Measurements from ENCODE around the gene IL1RAPL2. TPM values are rescaled to one million over a fixed set of nuclear protein-coding genes. Genes with fewer than 3 reads are reported as not detected.

IL1RAPL2 gene
- total and polyA plus RNA-seq, 4 donors: 2.0 TPM; not detected in 3

- H3K4me3 ChIP-seq: no peak overlapping the region
- TF ChIP-seq CTCF (IDR thresholded peaks at IDR 0.05; ENCODE audit: control extremely low read depth, extremely low read depth): no peak
- no peaks in the 10 kb centered on the region for H3K36me3 ChIP-seq (ENCODE audit: control insufficient read depth in 4 of 4, insufficient read depth in 4 of 4, low read length in 4 of 4)
- no peak overlapping the region for H3K27ac ChIP-seq (ENCODE audit: low read depth in 1 of 2, low read length in 1 of 2)
- peaks cover 0 to 27% (median 14%) of the 10 kb centered on the region in 3 donors for H3K27me3 ChIP-seq (ENCODE audit: control insufficient read depth in 3 of 3, insufficient read depth in 3 of 3, low read length in 2 of 3)
- ATAC-seq (ENCODE audit: insufficient read depth, low FRiP score): no peak
- no peak overlapping the region for H3K9ac ChIP-seq (ENCODE audit: insufficient read depth in 1 of 2, low read length in 2 of 2)
- no peaks in the 10 kb centered on the region for H3K9me3 ChIP-seq (ENCODE audit: control insufficient read depth in 4 of 4, insufficient read depth in 3 of 4, low read length in 3 of 4)
- DNase-seq: no peak
- H3K4me1 ChIP-seq (ENCODE audit: control insufficient read depth in 5 of 5, insufficient read depth in 5 of 5, low read length in 5 of 5): no peaks in the 10 kb centered on the region
Observed at GRCh38 chrX:105635794-105636193, 1069.8 kb downstream of the IL1RAPL2 start.

DNA sequence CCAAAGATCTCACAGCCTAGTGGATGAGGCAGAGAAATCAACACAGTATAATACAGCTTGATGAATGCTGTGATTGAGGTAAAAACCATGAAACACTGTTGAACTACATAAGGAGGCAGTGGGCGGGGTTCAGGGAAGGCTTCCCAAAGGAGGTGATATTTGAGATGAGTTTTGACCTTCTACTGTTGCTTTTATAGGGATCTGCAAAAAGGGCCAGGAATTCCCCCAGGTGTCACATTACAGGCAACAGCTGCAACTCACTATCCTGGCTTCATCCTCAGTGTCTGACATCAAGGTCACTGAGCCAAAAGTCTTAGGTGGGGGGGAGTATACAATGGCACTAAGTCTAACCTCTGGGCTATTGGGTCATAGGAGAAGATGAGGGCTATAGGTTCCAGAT is 1070.7 kb downstream of the IL1RAPL2 start:
- no peak for DNase-seq
- Histone ChIP-seq H3K27me3 (ENCODE audit: control insufficient read depth in 3 of 3, insufficient read depth in 3 of 3, low read length in 2 of 3) (peaks cover 0 to 28% (median 15%) of the 10 kb centered on the region in 3 donors), H3K9ac (ENCODE audit: insufficient read depth in 1 of 2, low read length in 2 of 2) (no peak overlapping the region)

DNA sequence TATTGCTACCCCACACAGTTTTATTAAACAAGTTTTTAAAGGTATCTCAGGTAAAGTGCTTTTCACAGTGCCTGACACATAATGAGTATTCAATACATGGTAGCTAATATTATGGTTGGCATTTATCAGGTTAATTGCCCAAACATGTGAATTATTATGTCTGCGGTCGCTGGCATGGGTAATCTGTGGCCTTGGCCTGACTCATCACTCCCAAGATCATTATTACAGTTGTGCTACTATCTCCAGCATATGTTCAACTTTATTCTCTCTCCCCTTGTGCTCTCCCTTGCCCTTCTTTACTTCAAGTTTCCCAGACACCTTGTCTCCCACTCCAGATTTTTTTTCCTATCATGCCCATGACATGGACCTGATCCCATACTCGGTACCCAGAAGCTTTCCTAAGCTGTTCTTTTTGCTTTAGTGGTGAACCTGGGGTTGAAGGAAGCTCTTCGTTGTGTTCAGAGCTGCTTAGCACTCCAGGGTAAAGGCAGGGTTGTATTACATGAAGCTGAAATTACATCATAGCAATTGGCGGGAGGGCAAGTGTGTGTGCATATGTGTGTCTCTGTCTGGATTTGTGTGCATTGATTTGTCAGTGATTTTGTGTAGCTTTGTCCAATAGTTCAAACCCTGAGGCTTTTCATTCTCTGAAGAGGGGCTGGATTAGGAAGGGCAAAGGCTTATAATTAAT is 1079.8 kb downstream of the IL1RAPL2 start:
- no peaks in the 10 kb centered on the region for H3K36me3 ChIP-seq (ENCODE audit: control insufficient read depth in 4 of 4, insufficient read depth in 4 of 4, low read length in 4 of 4)
- no peak for DNase-seq
- H3K27ac ChIP-seq (ENCODE audit: low read depth in 1 of 2, low read length in 1 of 2): no peak overlapping the region
- H3K9me3 ChIP-seq (ENCODE audit: control insufficient read depth in 4 of 4, insufficient read depth in 3 of 4, low read length in 3 of 4): peaks cover 0 to 2% (median 0%) of the 10 kb centered on the region in 4 donors
- H3K27me3 ChIP-seq (ENCODE audit: control insufficient read depth in 3 of 3, insufficient read depth in 3 of 3, low read length in 2 of 3): peaks cover 0 to 39% (median 6%) of the 10 kb centered on the region in 3 donors
- no peak overlapping the region for H3K9ac ChIP-seq (ENCODE audit: insufficient read depth in 1 of 2, low read length in 2 of 2)
- 66 to 70% methylated on average over 5 of the region's 5 CpGs for WGBS, 2 donors
- no peak for ATAC-seq (ENCODE audit: insufficient read depth, low FRiP score)
- no peaks in the 10 kb centered on the region for H3K4me1 ChIP-seq (ENCODE audit: control insufficient read depth in 5 of 5, insufficient read depth in 5 of 5, low read length in 5 of 5)
- H3K4me3 ChIP-seq: no peak overlapping the region
- no peak for TF ChIP-seq CTCF (IDR thresholded peaks at IDR 0.05; ENCODE audit: control extremely low read depth, extremely low read depth)

More for the DNA sequence above, 1070.7 kb downstream of the IL1RAPL2 start:
- no peak for TF ChIP-seq CTCF (IDR thresholded peaks at IDR 0.05; ENCODE audit: control extremely low read depth, extremely low read depth)
- Histone ChIP-seq H3K27ac (ENCODE audit: low read depth in 1 of 2, low read length in 1 of 2) (no peak overlapping the region), H3K36me3 (ENCODE audit: control insufficient read depth in 4 of 4, insufficient read depth in 4 of 4, low read length in 4 of 4) (no peaks in the 10 kb centered on the region), H3K4me3 (no peak overlapping the region), H3K4me1 (ENCODE audit: control insufficient read depth in 5 of 5, insufficient read depth in 5 of 5, low read length in 5 of 5) (no peaks in the 10 kb centered on the region), H3K9me3 (ENCODE audit: control insufficient read depth in 4 of 4, insufficient read depth in 3 of 4, low read length in 3 of 4) (no peaks in the 10 kb centered on the region)
- no peak for ATAC-seq (ENCODE audit: insufficient read depth, low FRiP score)
- 75 to 89% methylated on average over 1 of the region's 1 CpG for WGBS, 2 donors

Data from lung (tissue), 12 donors.